HCT116 (cell line): ENCODE results near the gene ZEB2. TPM values are rescaled to one million over a fixed set of nuclear protein-coding genes. Genes with fewer than 3 reads are reported as not detected.

Experiments
- ATAC-seq: fragments of 200-7000 bp; cut with Tn5 transposase; 2 replicates; pipeline ENCODE4 v1.9.1; 2020; ENCODE audit warnings: mild to moderate bottlenecking, moderate library complexity
- BruUV-seq: library from RNA; stranded (reverse); fragments of 400-500 nt; replicated peaks from 2 replicates; lab custom pipeline; 2021; lab: Mats Ljungman, UMichigan
- CTCF ChIA-PET: fragments of 300-600 bp; sonication (Branson Sonifier 250); formaldehyde crosslinking; loops from one replicate; lab custom pipeline; 2021; ENCODE audit warnings: antibody characterized with exemption; lab: Charles Lee
- POLR2A ChIA-PET: fragments of 300-600, 350-600 bp; sonication (Branson Sonifier 250); formaldehyde crosslinking; loops from one replicate; lab custom pipeline; 2021; ENCODE audit warnings: antibody characterized with exemption; lab: Charles Lee
- RAD21 ChIA-PET, 2 experiments: fragments of 300-600 bp; sonication (Branson Sonifier 250); formaldehyde crosslinking; loops; one replicate each; lab custom pipeline; 2023; ENCODE audit warnings: low total read pairs in 2 of 2; ENCODE audit not compliant: uncharacterized antibody in 2 of 2, unreplicated experiment in 2 of 2, low non-redundant PET in 1 of 2; lab: Charles Lee
- DNase-seq: peaks from one replicate; pipeline ENCODE4 v3.0.0-alpha.2; 2010; ENCODE audit warnings: low read depth, low spot score
- H2AFZ ChIP-seq: fragments of 200-600 bp; shearing (Covaris generic), sonication (generic); 2 replicates; pipeline ENCODE4 v1.6.1; 2017; ENCODE audit warnings: low read depth, mixed run types, mixed read lengths, antibody characterized with exemption, low read length; ENCODE audit not compliant: poor library complexity, severe bottlenecking
- H3K27ac ChIP-seq: 2 replicates; pipeline ENCODE4 v1.5.1; 2012; ENCODE audit warnings: low read depth, low read length
- H3K27me3 ChIP-seq: fragments of 200-600 bp; sonication (generic); 2 replicates; pipeline ENCODE4 v1.6.1; 2016; ENCODE audit warnings: mixed run types, low read length, mixed read lengths; ENCODE audit not compliant: insufficient read depth
- H3K36me3 ChIP-seq, 2 experiments: fragments of 200-500 bp in 1 of 2; fragments of 200-600 bp in 1 of 2; sonication (Bioruptor generic) in 1 of 2; sonication (generic) in 1 of 2; 2 replicates each; pipeline versions ENCODE4 v1.5.1 to v1.6.1; 2014 to 2016; ENCODE audit warnings: low read length in 2 of 2, inconsistent platforms in 1 of 2, mixed read lengths in 1 of 2, mixed run types in 1 of 2; ENCODE audit not compliant: insufficient read depth in 2 of 2, control insufficient read depth in 1 of 2
- H3K4me1 ChIP-seq, 2 experiments: fragments of 200-600 bp in 1 of 2; sonication (generic) in 1 of 2; 2 replicates each; pipeline versions ENCODE4 v1.5.1 to v1.6.1; 2012 to 2017; ENCODE audit warnings: low read length in 2 of 2, inconsistent platforms in 1 of 2, mild to moderate bottlenecking in 1 of 2, mixed read lengths in 1 of 2, mixed run types in 1 of 2, moderate library complexity in 1 of 2; ENCODE audit not compliant: insufficient read depth in 2 of 2, control insufficient read depth in 1 of 2
- H3K4me2 ChIP-seq: fragments of 200-600 bp; sonication (generic); 2 replicates; pipeline ENCODE4 v1.6.1; 2017; ENCODE audit warnings: mixed run types, low read length, mixed read lengths
- H3K4me3 ChIP-seq, 2 experiments: fragments of 200-600 bp in 1 of 2; sonication (generic) in 1 of 2; replicated peaks in 1 of 2; 2 replicates each; pipeline ENCODE4 v1.5.1; 2011 to 2016; ENCODE audit warnings: low read length in 2 of 2, control low read depth in 1 of 2, low read depth in 1 of 2, mild to moderate bottlenecking in 1 of 2, mixed read lengths in 1 of 2, mixed run types in 1 of 2
- H3K79me2 ChIP-seq: fragments of 200-600 bp; sonication (generic); 2 replicates; pipeline ENCODE4 v1.6.1; 2017; ENCODE audit warnings: mild to moderate bottlenecking, mixed run types, low read length, moderate library complexity, mixed read lengths; ENCODE audit not compliant: insufficient read depth
- H3K9ac ChIP-seq: fragments of 200-600 bp; sonication (generic); 2 replicates; pipeline ENCODE4 v1.6.1; 2016; ENCODE audit warnings: low read length, mixed read lengths
- H3K9me2 ChIP-seq: fragments of 200-600 bp; sonication (generic), shearing (Covaris generic); 2 replicates; pipeline ENCODE4 v1.6.1; 2017; ENCODE audit warnings: mixed run types, mild to moderate bottlenecking, moderate library complexity; ENCODE audit not compliant: insufficient read depth
- H3K9me3 ChIP-seq, 2 experiments: fragments of 200-500 bp in 1 of 2; fragments of 200-600 bp in 1 of 2; sonication (Bioruptor generic) in 1 of 2; sonication (generic) in 1 of 2; 2 replicates each; pipeline ENCODE4 v1.6.1; 2014 to 2017; ENCODE audit warnings: low read length in 2 of 2, mixed read lengths in 2 of 2, inconsistent platforms in 1 of 2, low read depth in 1 of 2, mild to moderate bottlenecking in 1 of 2, mixed run types in 1 of 2, moderate library complexity in 1 of 2; ENCODE audit not compliant: control insufficient read depth in 1 of 2, insufficient read depth in 1 of 2
- H4K20me1 ChIP-seq: fragments of 200-600 bp; sonication (generic), shearing (Covaris generic); 2 replicates; pipeline ENCODE4 v1.6.1; 2017; ENCODE audit warnings: mixed run types, mild to moderate bottlenecking, moderate library complexity; ENCODE audit not compliant: insufficient read depth
- ATF3 ChIP-seq: IDR thresholded peaks from 2 replicates; pipeline ENCODE4 v1.6.1; 2012
- CBX3 ChIP-seq: IDR thresholded peaks from 2 replicates; pipeline ENCODE4 v1.6.1; 2012; ENCODE audit warnings: low read depth
- EGR1 ChIP-seq: IDR thresholded peaks from 2 replicates; pipeline ENCODE4 v1.6.1; 2012; ENCODE audit warnings: low read depth
- EZH2 ChIP-seq: fragments of 200-600 bp; sonication (generic); IDR thresholded peaks from 2 replicates; pipeline ENCODE4 v1.6.1; 2017; ENCODE audit warnings: antibody characterized with exemption, mixed run types
- EZH2phosphoT487 ChIP-seq: fragments of 200-600 bp; IDR thresholded peaks from 2 replicates; pipeline ENCODE4 v1.6.1; 2018; ENCODE audit warnings: antibody characterized with exemption, borderline replicate concordance
- FOSL1 ChIP-seq: IDR thresholded peaks from 2 replicates; pipeline ENCODE4 v1.6.1; 2012; ENCODE audit warnings: low read depth
- JUND ChIP-seq: IDR thresholded peaks from 2 replicates; pipeline ENCODE4 v1.6.1; 2012
- MAX ChIP-seq: IDR thresholded peaks from 2 replicates; pipeline ENCODE4 v1.6.1; 2012
- POLR2A ChIP-seq: IDR thresholded peaks from 2 replicates; pipeline ENCODE4 v1.7.0; 2011; ENCODE audit warnings: borderline replicate concordance; ENCODE audit not compliant: insufficient read depth, insufficient read length; ENCODE audit errors: extremely low read depth
- POLR2AphosphoS5 ChIP-seq: IDR thresholded peaks from 2 replicates; pipeline ENCODE4 v1.6.1; 2011; ENCODE audit warnings: mild to moderate bottlenecking, low read depth, low read length, moderate library complexity
- RAD21 ChIP-seq: IDR thresholded peaks from 2 replicates; pipeline ENCODE4 v1.6.1; 2012; ENCODE audit warnings: low read depth, mild to moderate bottlenecking
- REST ChIP-seq: IDR thresholded peaks from 2 replicates; pipeline ENCODE4 v1.6.1; 2012; ENCODE audit warnings: low read depth
- SP1 ChIP-seq: IDR thresholded peaks from 2 replicates; pipeline ENCODE4 v1.6.1; 2012; ENCODE audit warnings: low read depth
- SRF ChIP-seq: IDR thresholded peaks from 2 replicates; pipeline ENCODE4 v1.6.1; 2012; ENCODE audit warnings: low read depth
- TCF7L2 ChIP-seq: IDR thresholded peaks from 2 replicates; pipeline ENCODE4 v1.7.0; 2011; ENCODE audit warnings: borderline replicate concordance, inconsistent platforms; ENCODE audit not compliant: insufficient read depth, insufficient read length; ENCODE audit errors: extremely low read depth
- YY1 ChIP-seq: IDR thresholded peaks from 2 replicates; pipeline ENCODE4 v1.6.1; 2011; ENCODE audit warnings: low read length, low read depth, moderate library complexity, mild to moderate bottlenecking; ENCODE audit not compliant: insufficient replicate concordance; ENCODE audit errors: extremely low read depth
- ZBTB33 ChIP-seq: IDR thresholded peaks from 2 replicates; pipeline ENCODE4 v1.6.1; 2011; ENCODE audit warnings: mild to moderate bottlenecking, low read length, moderate library complexity; ENCODE audit not compliant: insufficient replicate concordance; ENCODE audit errors: extremely low read depth
- ZNF274 ChIP-seq: fragments of 200-500 bp; sonication (Bioruptor generic); IDR thresholded peaks from 2 replicates; pipeline ENCODE4 v1.6.1; 2014; ENCODE audit warnings: mild to moderate bottlenecking, low read depth, low read length, inconsistent platforms
- intact Hi-C: fragments of 100-400 bp; cut with micrococcal nuclease; formaldehyde crosslinking; loops from 2 replicates; pipeline ENCODE4 v1.10.0; 2022
- total RNA-seq: library from RNA; stranded (reverse); gene quantifications from one replicate; pipeline ENCODE4 v1.2.1, GENCODE V29; 2021; ENCODE audit not compliant: unreplicated experiment

Gene ZEB2
- total RNA-seq, 1 experiment from 2014 or later: 0.81 TPM

GRCh38 chr2:144529841-144530240, 9.9 kb upstream of the ZEB2 start:
- no peaks in the 10 kb centered on the region for H3K9me3 ChIP-seq
- no TSS peak for BruUV-seq
- H3K4me2 ChIP-seq: no peak overlapping the region
- no peak overlapping the region for H3K27ac ChIP-seq
- ChIA-PET RAD21 (no interaction called here), CTCF (interaction anchor here (0.6 kb wide), 1 partner anchor 8 kb away, joined by 4 read pairs; no protein-coding TSS in a partner anchor), POLR2A (no interaction called here)
- DNase-seq (no peak), ATAC-seq (no peak)
- no peak overlapping the region for H3K4me3 ChIP-seq
- H3K4me1 ChIP-seq: no peaks in the 10 kb centered on the region
- no peaks in the 10 kb centered on the region for H3K79me2 ChIP-seq
- H4K20me1 ChIP-seq: no peaks in the 10 kb centered on the region
- TF ChIP-seq EGR1 (no peak), POLR2AphosphoS5 (no peak), EZH2 (no peak), JUND (no peak), TCF7L2 (no peak), ZBTB33 (no peak), POLR2A (no peak), MAX (no peak), ATF3 (no peak), SP1 (no peak), REST (no peak), SRF (no peak), RAD21 (no peak), YY1 (no peak), CBX3 (no peak), ZNF274 (no peak), EZH2phosphoT487 (no peak), FOSL1 (no peak)
- 0 out of 2 replicates have a peak, but pooled peaks cover 4% of the 10 kb centered on the region for H3K27me3 ChIP-seq
- H3K36me3 ChIP-seq: no peaks in the 10 kb centered on the region
- intact Hi-C loops: no loop called here
- no peak overlapping the region for H2AFZ ChIP-seq
- H3K9me2 ChIP-seq: no peaks in the 10 kb centered on the region
- no peak overlapping the region for H3K9ac ChIP-seq
